GM12873 (cell line): ENCODE data around the gene MRPL14.

Experiments used
- TF ChIP-seq, protein P1 (sequence below): IDR thresholded peaks from 2 replicates; pipeline ENCODE4 v1.5.1; 2012; ENCODE audit warnings: low read depth, mild to moderate bottlenecking, moderate library complexity, low read length, control low read depth; ENCODE audit not compliant: insufficient read depth; ENCODE audit errors: missing control alignments

Gene MRPL14

DNA sequence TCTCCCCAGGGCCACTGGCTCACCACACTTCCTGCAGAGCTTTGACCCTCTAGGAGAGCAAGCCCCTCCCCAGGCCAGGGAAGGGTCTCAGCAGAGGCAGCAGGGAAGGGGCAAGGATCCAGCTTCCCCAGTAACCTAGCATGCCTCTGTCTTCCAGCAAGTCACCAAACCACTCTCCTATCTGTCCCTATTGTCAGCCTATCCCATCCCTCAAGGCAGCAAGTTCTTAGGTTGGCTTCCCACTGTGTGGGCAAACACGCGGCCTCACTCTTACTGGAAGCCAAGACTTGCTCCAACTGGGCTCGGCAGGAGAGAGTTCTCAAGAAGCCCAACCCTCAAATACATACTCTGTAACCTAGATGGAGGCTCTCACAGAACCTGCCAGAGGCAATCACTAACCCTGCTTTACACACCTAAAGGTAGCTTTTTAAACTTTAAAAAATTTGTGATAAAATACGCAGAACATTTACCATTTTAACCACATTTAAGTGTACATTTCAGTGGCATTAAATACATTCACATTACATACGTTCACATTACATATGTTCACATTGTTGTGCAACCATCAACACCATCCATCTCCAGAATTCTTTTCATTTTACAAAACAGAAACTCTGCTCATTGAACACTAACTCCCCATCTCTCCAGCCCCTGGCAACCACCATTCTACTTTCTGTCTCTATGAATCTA lies 58.5 kb downstream of the MRPL14 start:
- TF ChIP-seq, protein P1, sequence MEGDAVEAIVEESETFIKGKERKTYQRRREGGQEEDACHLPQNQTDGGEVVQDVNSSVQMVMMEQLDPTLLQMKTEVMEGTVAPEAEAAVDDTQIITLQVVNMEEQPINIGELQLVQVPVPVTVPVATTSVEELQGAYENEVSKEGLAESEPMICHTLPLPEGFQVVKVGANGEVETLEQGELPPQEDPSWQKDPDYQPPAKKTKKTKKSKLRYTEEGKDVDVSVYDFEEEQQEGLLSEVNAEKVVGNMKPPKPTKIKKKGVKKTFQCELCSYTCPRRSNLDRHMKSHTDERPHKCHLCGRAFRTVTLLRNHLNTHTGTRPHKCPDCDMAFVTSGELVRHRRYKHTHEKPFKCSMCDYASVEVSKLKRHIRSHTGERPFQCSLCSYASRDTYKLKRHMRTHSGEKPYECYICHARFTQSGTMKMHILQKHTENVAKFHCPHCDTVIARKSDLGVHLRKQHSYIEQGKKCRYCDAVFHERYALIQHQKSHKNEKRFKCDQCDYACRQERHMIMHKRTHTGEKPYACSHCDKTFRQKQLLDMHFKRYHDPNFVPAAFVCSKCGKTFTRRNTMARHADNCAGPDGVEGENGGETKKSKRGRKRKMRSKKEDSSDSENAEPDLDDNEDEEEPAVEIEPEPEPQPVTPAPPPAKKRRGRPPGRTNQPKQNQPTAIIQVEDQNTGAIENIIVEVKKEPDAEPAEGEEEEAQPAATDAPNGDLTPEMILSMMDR, result no peak

DNA sequence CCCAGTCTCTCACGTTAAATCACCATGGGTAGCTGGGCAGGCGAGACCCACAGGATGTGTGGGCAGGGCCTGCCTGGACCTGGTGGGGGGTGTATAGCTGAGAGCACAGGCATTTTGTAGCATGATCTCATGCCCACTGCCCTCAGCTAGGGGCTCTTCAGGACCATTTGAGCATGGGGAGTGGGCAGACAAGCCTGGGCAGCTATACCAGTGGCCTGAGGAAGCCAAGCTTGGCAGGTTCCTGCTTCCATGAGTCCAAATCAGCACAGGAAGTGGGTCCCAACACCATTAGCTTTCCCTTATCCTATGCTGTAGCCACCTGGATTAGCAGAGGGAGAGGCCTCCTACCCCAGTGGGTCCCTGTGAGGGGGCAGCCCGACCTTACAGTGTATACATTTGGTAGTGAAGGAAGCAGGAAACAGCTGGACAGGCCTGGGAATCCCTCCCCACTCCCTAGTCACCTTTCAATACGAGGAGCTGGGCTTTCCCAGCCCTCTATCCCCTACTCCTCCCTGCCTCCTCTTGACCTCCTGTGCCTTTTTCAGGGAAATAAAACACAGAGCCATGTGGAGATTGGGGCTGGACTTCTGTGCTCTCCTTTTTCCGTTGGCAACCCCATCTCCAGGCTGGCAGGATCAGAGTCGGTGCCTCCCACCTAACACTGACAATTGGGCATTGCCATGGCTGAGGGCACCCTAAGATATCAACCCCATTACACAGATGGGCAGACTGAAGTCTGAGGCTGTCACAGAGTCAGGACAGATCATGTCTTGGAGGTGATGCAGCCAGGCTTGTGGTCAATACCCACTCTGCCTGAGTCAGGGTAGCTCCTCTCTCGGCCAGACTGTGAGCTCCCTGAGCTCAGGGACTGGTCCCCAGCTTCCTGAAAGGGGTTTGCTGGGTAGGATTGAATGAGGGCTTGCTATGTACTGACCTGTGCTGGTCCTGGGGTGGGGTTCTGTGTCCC lies 59.8 kb downstream of the MRPL14 start:
- TF ChIP-seq, protein P1, result no peak

GRCh38 chr6:44066394-44067172 lies 60.7 kb downstream of the MRPL14 start:
- TF ChIP-seq, protein P1, result no peak

DNA sequence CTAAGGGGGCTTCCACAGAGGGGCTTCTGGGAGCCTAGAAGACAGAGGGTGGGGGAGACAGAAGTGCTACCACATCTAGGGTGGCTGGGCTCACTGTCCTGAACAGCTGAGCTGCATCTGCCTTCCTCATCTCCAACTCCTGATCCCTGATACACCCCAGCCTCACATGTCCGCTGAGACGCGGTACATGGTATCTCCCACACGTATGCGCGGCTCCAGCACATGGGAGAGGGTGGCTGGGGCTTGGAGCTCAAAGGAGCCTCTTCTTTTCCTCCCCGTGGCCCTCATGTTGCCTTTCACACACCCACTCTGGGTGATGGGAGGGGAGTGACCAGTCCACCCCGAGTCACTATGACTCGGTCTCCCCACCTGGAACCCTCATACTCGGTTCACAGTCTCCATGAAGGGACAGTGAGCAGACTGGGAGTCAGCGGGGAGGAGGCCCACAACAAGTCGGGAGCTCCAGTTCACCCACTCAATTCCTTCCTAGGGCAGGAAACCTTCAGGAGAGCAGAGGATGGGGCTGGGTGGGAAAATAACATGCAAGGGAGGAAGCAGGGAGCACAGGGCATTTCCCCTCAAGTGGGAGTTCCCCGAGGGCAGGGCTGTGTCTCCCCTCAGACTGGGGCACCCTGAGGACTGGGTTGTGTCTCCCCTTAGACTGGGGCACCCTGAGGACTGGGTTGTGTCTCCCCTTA lies 61.7 kb downstream of the MRPL14 start:
- TF ChIP-seq, protein P1, result no peak

- TF ChIP-seq, protein P1, result no peak
Measured at GRCh38 chr6:44064948-44065272, 62.3 kb downstream of the MRPL14 start.

DNA sequence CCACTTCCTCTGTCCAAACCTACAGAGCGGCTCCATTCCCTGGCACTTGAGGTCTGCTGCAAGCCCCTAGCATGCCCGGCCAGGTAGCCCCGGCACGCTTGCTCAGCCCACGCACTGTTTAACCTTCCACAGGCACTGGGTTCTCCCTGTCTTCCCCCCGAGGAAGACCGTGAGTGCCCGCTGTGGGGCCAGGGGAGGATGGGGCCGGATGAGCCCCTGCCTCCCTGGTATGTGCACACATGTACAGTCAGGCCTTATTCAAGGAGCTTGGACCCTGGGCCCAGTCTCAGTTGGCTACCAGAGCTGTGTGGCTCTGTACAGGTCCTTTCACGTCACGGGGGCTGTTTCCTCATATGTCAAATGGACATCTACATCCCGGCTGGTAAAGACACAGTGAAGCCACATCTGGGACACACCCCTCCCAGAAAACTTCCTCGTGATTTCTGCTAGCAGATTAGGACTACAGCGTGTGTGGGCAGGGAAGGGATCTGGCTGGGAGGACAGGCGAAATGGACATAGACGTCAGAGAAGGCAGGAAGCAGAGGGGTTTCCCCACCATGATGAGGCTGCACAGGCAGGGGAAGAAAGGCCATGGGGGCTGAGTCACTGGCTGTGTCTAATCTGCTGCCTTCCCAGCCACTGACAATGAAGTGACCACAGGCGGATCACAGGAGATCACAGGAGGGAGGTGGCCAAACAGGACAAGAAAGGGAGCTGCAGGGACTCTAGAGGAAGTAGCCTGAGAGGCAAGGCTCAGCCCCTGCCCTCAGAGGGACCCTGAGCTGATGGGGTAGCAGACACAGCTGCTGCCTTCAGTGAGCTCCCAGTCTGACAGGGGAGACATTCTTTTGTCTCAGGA lies 62.9 kb downstream of the MRPL14 start:
- TF ChIP-seq, protein P1, result no peak
